Jurkat, Clone E6-1 (cell line): ENCODE results near the gene TREM1. TPM values are rescaled to one million over a fixed set of nuclear protein-coding genes. Genes with fewer than 3 reads are reported as not detected.

Source experiments
- DNase-seq: peaks from one replicate; pipeline ENCODE4 v3.0.0-alpha.2; 2011; ENCODE audit warnings: low read depth, low spot score
- H3K4me3 ChIP-seq: 2 replicates; pipeline ENCODE4 v1.5.1; 2011; ENCODE audit warnings: mild to moderate bottlenecking, low read length, control low read depth, moderate library complexity
- polyA plus RNA-seq: library from polyadenylated mRNA; unstranded; fragments of >200 nt; gene quantifications from one replicate; pipeline ENCODE4 v1.2.1, GENCODE V29; 2012; ENCODE audit warnings: missing spikeins; ENCODE audit not compliant: insufficient read length, insufficient read depth

TREM1 gene
- not detected for polyA plus RNA-seq

GRCh38 chr6:41286544-41287346, at the start of gene TREM1:
Gene TREM1 (minus strand): TSS chr6:41286682. CDS start chr6:41286655, 27 bp downstream.
- H3K4me3 ChIP-seq = no peak within 1 kb of the TSS
- DNase-seq = no peak

- H3K4me3 ChIP-seq = no peak overlapping the region
- no peak for DNase-seq
These were observed 49.5 kb upstream of the TREM1 start for GRCh38 chr6:41335943-41336342.

- peak within 1 kb of the TSS; percentile 23 for H3K4me3 ChIP-seq
- no peak for DNase-seq
These were observed 48.8 kb upstream of the TREM1 start, which contains the start of gene NCR2 for GRCh38 chr6:41335296-41335695. Gene NCR2 (plus strand): TSS chr6:41335608. CDS start chr6:41335877, 269 bp downstream.

- H3K4me3 ChIP-seq = peak overlapping the region; percentile 23
- DNase-seq = no peak
These were observed 48.1 kb upstream of the TREM1 start for GRCh38 chr6:41334482-41335040.

GRCh38 chr6:41332842-41333736, 46.6 kb upstream of the TREM1 start:
- no peak for DNase-seq
- no peak overlapping the region; the same call in 1 of the 2 replicates for H3K4me3 ChIP-seq

GRCh38 chr6:41332241-41332640, 45.8 kb upstream of the TREM1 start:
- DNase-seq = no peak
- no peak overlapping the region for H3K4me3 ChIP-seq

GRCh38 chr6:41331401-41332150, 45.1 kb upstream of the TREM1 start:
- no peak overlapping the region for H3K4me3 ChIP-seq
- no peak for DNase-seq

GRCh38 chr6:41327177-41327576, 40.7 kb upstream of the TREM1 start:
- DNase-seq = no peak
- no peak overlapping the region for H3K4me3 ChIP-seq

- H3K4me3 ChIP-seq = no peak overlapping the region
- DNase-seq = no peak
These were observed 39.6 kb upstream of the TREM1 start for GRCh38 chr6:41326092-41326491.

GRCh38 chr6:41325446-41326066, 39.1 kb upstream of the TREM1 start:
- no peak overlapping the region for H3K4me3 ChIP-seq
- no peak for DNase-seq

- no peak overlapping the region for H3K4me3 ChIP-seq
- DNase-seq = no peak
These were observed 34.7 kb upstream of the TREM1 start for GRCh38 chr6:41321183-41321582.

- DNase-seq = peak; percentile 86
- peak overlapping the region; percentile 32 for H3K4me3 ChIP-seq
These were observed 32.4 kb upstream of the TREM1 start for GRCh38 chr6:41318654-41319565.

GRCh38 chr6:41318261-41318653, 31.8 kb upstream of the TREM1 start:
- H3K4me3 ChIP-seq = no peak overlapping the region
- DNase-seq = no peak

- H3K4me3 ChIP-seq = no peak overlapping the region
- no peak for DNase-seq
These were observed 29.6 kb upstream of the TREM1 start for GRCh38 chr6:41315943-41316620.

- DNase-seq = no peak
These were observed 28.7 kb upstream of the TREM1 start for GRCh38 chr6:41315203-41315602.

GRCh38 chr6:41306187-41306854, 19.8 kb upstream of the TREM1 start:
- peak; percentile 71 for DNase-seq
- H3K4me3 ChIP-seq = no peak overlapping the region

More at GRCh38 chr6:41315203-41315602, 28.7 kb upstream of the TREM1 start:
- no peak overlapping the region for H3K4me3 ChIP-seq
